CD14-positive monocyte (primary cell): ENCODE results near the gene TMEFF2. TPM values are rescaled to one million over a fixed set of nuclear protein-coding genes. Genes with fewer than 3 reads are reported as not detected.

ENCODE experiments used
- DNase-seq, 3 donors: peaks; one replicate each; pipeline ENCODE4 v3.0.0-alpha.2; 2011 to 2022
- H2AFZ ChIP-seq: 2 replicates; pipeline ENCODE4 v1.6.0; 2012; ENCODE audit warnings: mild to moderate bottlenecking, low read depth, low read length, inconsistent platforms; ENCODE audit not compliant: insufficient read depth, poor library complexity, severe bottlenecking
- H3K27ac ChIP-seq, 2 donors: 1 replicate in 1 of 2; 2 replicates in 1 of 2; pipeline ENCODE4 v1.5.1; 2012 to 2013; ENCODE audit warnings: low read length in 2 of 2, control low read depth in 1 of 2, inconsistent platforms in 1 of 2, low read depth in 1 of 2, mild to moderate bottlenecking in 1 of 2
- H3K27me3 ChIP-seq, 2 donors: one replicate each; pipeline versions ENCODE4 v1.6.0 to v1.6.1; 2011 to 2013; ENCODE audit warnings: low read length in 2 of 2; ENCODE audit not compliant: control insufficient read depth in 2 of 2, insufficient read depth in 2 of 2
- H3K36me3 ChIP-seq, 2 donors: replicated peaks in 1 of 2; 1 replicate in 1 of 2; 2 replicates in 1 of 2; pipeline versions ENCODE4 v1.5.1 to v1.6.1; 2012 to 2013; ENCODE audit warnings: low read length in 2 of 2, control low read depth in 1 of 2, inconsistent platforms in 1 of 2, mild to moderate bottlenecking in 1 of 2; ENCODE audit not compliant: insufficient read depth in 2 of 2, control insufficient read depth in 1 of 2
- H3K4me1 ChIP-seq, 2 donors: 1 replicate in 1 of 2; 2 replicates in 1 of 2; pipeline versions ENCODE4 v1.5.1 to v1.6.1; 2012 to 2013; ENCODE audit warnings: low read length in 2 of 2, control low read depth in 1 of 2, inconsistent platforms in 1 of 2, mild to moderate bottlenecking in 1 of 2, moderate library complexity in 1 of 2; ENCODE audit not compliant: insufficient read depth in 2 of 2, control insufficient read depth in 1 of 2
- H3K4me2 ChIP-seq: replicated peaks from 2 replicates; pipeline ENCODE3; 2012; ENCODE audit warnings: low read length, moderate library complexity, mild to moderate bottlenecking; ENCODE audit not compliant: poor library complexity, severe bottlenecking; ENCODE audit errors: extremely low read depth
- H3K4me3 ChIP-seq, 3 experiments: fragments of 200-600 bp in 1 of 3; sonication (generic) in 1 of 3; replicated peaks in 1 of 3; 1 replicate in 2 of 3; 2 replicates in 1 of 3; pipeline ENCODE4 v1.5.1; 2011 to 2013; ENCODE audit warnings: low read length in 3 of 3, mild to moderate bottlenecking in 3 of 3, control low read depth in 2 of 3, low read depth in 2 of 3, inconsistent platforms in 1 of 3, moderate library complexity in 1 of 3
- H3K79me2 ChIP-seq: 2 replicates; pipeline ENCODE4 v1.6.0; 2012; ENCODE audit warnings: mild to moderate bottlenecking, control low read depth, inconsistent platforms, low read length, moderate library complexity; ENCODE audit not compliant: insufficient read depth
- H3K9ac ChIP-seq: 2 replicates; pipeline ENCODE4 v1.6.0; 2017; ENCODE audit warnings: low read length, mild to moderate bottlenecking; ENCODE audit not compliant: insufficient read depth, poor library complexity, severe bottlenecking
- H3K9me3 ChIP-seq, 2 donors: replicated peaks in 1 of 2; 1 replicate in 1 of 2; 2 replicates in 1 of 2; pipeline versions ENCODE4 v1.5.1 to v1.6.1; 2012 to 2013; ENCODE audit warnings: low read length in 2 of 2, control low read depth in 1 of 2; ENCODE audit not compliant: control insufficient read depth in 1 of 2, insufficient read depth in 1 of 2
- H4K20me1 ChIP-seq: 2 replicates; pipeline ENCODE4 v1.6.0; 2012; ENCODE audit warnings: mild to moderate bottlenecking, low read length, control low read depth, moderate library complexity; ENCODE audit not compliant: insufficient read depth
- H3K27ac Mint-ChIP-seq, 7 donors: one replicate each; pipeline ENCODE4 v1.8.0; 2020; ENCODE audit warnings: mild to moderate bottlenecking in 7 of 7, mixed read lengths in 7 of 7, moderate library complexity in 6 of 7, inconsistent platforms in 2 of 7
- H3K27me3 Mint-ChIP-seq, 3 donors: one replicate each; pipeline ENCODE4 v1.8.0; 2021 to 2022; ENCODE audit warnings: low read depth in 3 of 3, mild to moderate bottlenecking in 3 of 3, mixed read lengths in 3 of 3, moderate library complexity in 3 of 3, inconsistent platforms in 1 of 3
- H3K36me3 Mint-ChIP-seq, 2 donors: one replicate each; pipeline ENCODE4 v1.8.0; 2020; ENCODE audit warnings: mixed read lengths in 2 of 2, inconsistent platforms in 1 of 2, mild to moderate bottlenecking in 1 of 2
- H3K4me1 Mint-ChIP-seq: one replicate; pipeline ENCODE4 v1.8.0; 2020; ENCODE audit warnings: mild to moderate bottlenecking, mixed read lengths
- H3K4me3 Mint-ChIP-seq, 2 donors: one replicate each; pipeline ENCODE4 v1.8.0; 2020; ENCODE audit warnings: mild to moderate bottlenecking in 2 of 2, mixed read lengths in 2 of 2, moderate library complexity in 1 of 2
- H3K9me3 Mint-ChIP-seq, 7 donors: one replicate each; pipeline ENCODE4 v1.8.0; 2020 to 2022; ENCODE audit warnings: mixed read lengths in 7 of 7, mild to moderate bottlenecking in 6 of 7, moderate library complexity in 6 of 7, inconsistent platforms in 2 of 7
- WGBS: methylation state at CpG from one replicate; pipeline ENCODE4 v1.1.5; 2013; ENCODE audit warnings: missing lambda C conversion rate; ENCODE audit not compliant: insufficient coverage; 5-methylcytosine and 5-hydroxymethylcytosine counted together
- intact Hi-C, 2 donors: fragments of 100-400 bp; cut with micrococcal nuclease; formaldehyde crosslinking; loops; one replicate each; pipeline versions ENCODE4 v1.15.0 to v1.15.1; 2023
- polyA plus RNA-seq, 3 donors: library from polyadenylated mRNA; depleted of rRNA in 1 of 3; unstranded in 2 of 3; stranded (reverse) in 1 of 3; fragments of 300-500 nt in 2 of 3; fragments of >200 nt in 1 of 3; fragmentation: Illumina TruSeq in 2 of 3; gene quantifications; 1 replicate in 2 of 3; 2 replicates in 1 of 3; pipeline ENCODE4 v1.2.3, GENCODE V29; 2012 to 2021
- TF ChIP-seq, protein P1 (sequence below): fragments of 200-600 bp; IDR thresholded peaks from one replicate; pipeline ENCODE4 v1.8.0; 2022; ENCODE audit warnings: antibody characterized with exemption, mild to moderate bottlenecking

The TMEFF2 gene
- polyA plus RNA-seq, 3 donors: not detected

DNA sequence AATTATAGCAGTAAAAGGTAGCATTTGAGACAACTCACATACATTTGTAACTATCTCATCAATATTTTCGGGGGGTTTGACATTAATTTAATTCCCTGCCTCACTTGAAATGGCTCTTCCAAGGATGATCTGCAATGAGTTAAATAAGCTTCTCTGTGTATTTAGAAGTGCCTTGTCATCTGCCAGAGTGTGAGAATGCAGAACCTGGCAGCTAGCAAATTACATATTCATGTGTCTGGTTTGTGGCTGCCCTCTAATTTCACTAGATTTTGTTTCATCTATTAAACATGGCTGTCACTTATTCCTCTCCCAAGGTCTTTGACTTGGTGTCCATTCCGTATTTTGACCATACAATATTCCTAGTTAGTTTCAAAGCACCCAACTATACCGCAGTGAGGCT lies 189.5 kb downstream of the TMEFF2 start:
- no peak overlapping the region for H3K4me2 ChIP-seq
- no peak overlapping the region for H3K27ac ChIP-seq
- no peaks in the 10 kb centered on the region for H4K20me1 ChIP-seq
- no peaks in the 10 kb centered on the region for H3K4me1 ChIP-seq
- H2AFZ ChIP-seq: no peak overlapping the region
- H3K79me2 ChIP-seq: no peaks in the 10 kb centered on the region
- Mint-ChIP-seq H3K4me1 (no peaks in the 10 kb centered on the region), H3K36me3 (no peaks in the 10 kb centered on the region), H3K4me3 (no peak overlapping the region), H3K9me3 (peaks cover 0 to 4% (median 2%) of the 10 kb centered on the region in 7 donors), H3K27me3 (no peaks in the 10 kb centered on the region), H3K27ac (no peak overlapping the region)
- WGBS: 100% methylated on average over 1 of the region's 3 CpGs
- no peaks in the 10 kb centered on the region for H3K27me3 ChIP-seq
- H3K36me3 ChIP-seq: no peaks in the 10 kb centered on the region
- no peak overlapping the region for H3K4me3 ChIP-seq
- TF ChIP-seq, protein P1, sequence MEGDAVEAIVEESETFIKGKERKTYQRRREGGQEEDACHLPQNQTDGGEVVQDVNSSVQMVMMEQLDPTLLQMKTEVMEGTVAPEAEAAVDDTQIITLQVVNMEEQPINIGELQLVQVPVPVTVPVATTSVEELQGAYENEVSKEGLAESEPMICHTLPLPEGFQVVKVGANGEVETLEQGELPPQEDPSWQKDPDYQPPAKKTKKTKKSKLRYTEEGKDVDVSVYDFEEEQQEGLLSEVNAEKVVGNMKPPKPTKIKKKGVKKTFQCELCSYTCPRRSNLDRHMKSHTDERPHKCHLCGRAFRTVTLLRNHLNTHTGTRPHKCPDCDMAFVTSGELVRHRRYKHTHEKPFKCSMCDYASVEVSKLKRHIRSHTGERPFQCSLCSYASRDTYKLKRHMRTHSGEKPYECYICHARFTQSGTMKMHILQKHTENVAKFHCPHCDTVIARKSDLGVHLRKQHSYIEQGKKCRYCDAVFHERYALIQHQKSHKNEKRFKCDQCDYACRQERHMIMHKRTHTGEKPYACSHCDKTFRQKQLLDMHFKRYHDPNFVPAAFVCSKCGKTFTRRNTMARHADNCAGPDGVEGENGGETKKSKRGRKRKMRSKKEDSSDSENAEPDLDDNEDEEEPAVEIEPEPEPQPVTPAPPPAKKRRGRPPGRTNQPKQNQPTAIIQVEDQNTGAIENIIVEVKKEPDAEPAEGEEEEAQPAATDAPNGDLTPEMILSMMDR: no peak
- no peak for DNase-seq
- no peaks in the 10 kb centered on the region for H3K9me3 ChIP-seq
- no peak overlapping the region for H3K9ac ChIP-seq
- intact Hi-C loops: no loop called here

DNA sequence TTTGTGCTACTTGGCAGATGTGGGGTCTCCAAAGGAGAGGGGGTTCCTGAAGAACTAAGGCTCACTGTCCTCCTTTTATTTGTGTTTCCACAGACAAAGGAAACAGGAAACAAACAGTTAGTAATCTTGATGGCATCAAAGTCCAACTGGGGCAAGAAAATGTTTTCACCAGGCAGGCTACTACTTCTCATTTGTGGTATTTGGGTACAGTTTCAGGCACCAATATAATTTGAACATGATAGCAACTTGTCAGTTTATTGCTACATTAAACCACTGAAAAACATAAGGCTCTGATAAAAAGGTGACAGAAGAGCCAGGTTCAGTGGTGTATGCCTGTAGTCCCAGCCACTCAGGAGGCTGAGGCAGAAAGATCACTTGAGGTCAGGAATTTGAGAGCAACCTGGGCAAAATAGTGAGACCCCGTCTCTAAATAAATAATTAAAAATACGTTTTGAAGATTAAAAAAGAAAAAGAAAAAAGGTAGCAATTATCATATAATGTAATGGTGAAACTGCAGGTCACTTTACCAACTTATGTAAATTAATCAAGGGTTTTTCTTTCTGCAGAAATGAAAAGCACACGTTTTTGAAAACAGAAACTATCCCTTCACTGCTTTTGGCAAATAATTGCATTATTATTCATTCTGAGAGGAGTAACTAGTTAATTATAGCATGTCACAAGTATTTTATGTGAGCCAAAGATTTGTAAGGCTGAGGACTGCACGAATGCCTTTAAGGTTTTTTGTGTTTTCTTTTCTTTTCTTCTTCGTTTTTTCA lies 190.4 kb downstream of the TMEFF2 start:
- H3K27me3 Mint-ChIP-seq: no peaks in the 10 kb centered on the region
- Histone ChIP-seq H3K9me3 (no peaks in the 10 kb centered on the region), H3K79me2 (no peaks in the 10 kb centered on the region), H3K4me2 (no peak overlapping the region), H3K9ac (no peak overlapping the region), H3K36me3 (no peaks in the 10 kb centered on the region), H3K4me1 (no peaks in the 10 kb centered on the region), H4K20me1 (no peaks in the 10 kb centered on the region), H3K4me3 (no peak overlapping the region), H3K27me3 (no peaks in the 10 kb centered on the region), H3K27ac (no peak overlapping the region), H2AFZ (no peak overlapping the region)
- TF ChIP-seq, protein P1: no peak
- no peak overlapping the region for H3K4me3 Mint-ChIP-seq
- WGBS: no CpG with 5 or more reads among the region's 5 CpGs
- peaks cover 0 to 4% (median 2%) of the 10 kb centered on the region in 7 donors for H3K9me3 Mint-ChIP-seq
- no peak overlapping the region for H3K27ac Mint-ChIP-seq
- no peak for DNase-seq
- no peaks in the 10 kb centered on the region for H3K4me1 Mint-ChIP-seq
- intact Hi-C loops: no loop called here
- H3K36me3 Mint-ChIP-seq: no peaks in the 10 kb centered on the region
